H7 (cell line): ENCODE data around the gene PKMYT1. TPM values are rescaled to one million over a fixed set of nuclear protein-coding genes. Genes with fewer than 3 reads are reported as not detected.

Experiments
- DNase-seq: peaks from one replicate; pipeline ENCODE4 v3.0.0; 2012
- H3K27me3 ChIP-seq: 2 replicates; pipeline ENCODE4 v1.6.0; 2011; ENCODE audit warnings: mild to moderate bottlenecking, low read length; ENCODE audit not compliant: control insufficient read depth, insufficient read depth
- H3K36me3 ChIP-seq: replicated peaks from 2 replicates; pipeline ENCODE4 v1.5.1; 2011; ENCODE audit warnings: low read length; ENCODE audit not compliant: control insufficient read depth, insufficient read depth
- H3K4me3 ChIP-seq: 2 replicates; pipeline ENCODE4 v1.5.1; 2011; ENCODE audit warnings: low read depth, mild to moderate bottlenecking, control low read depth, low read length, moderate library complexity; ENCODE audit not compliant: insufficient read depth
- total RNA-seq: library from RNA; depleted of rRNA; stranded (reverse); fragments of >200 nt; shearing (Covaris generic); gene quantifications from 2 replicates; pipeline ENCODE4 v1.2.3, GENCODE V29; 2014

The PKMYT1 gene
- total RNA-seq, 1 experiment from 2014 or later, result 94.0 TPM

GRCh38 chr16:2992383-2993081, 12.3 kb upstream of the PKMYT1 start:
- H3K27me3 ChIP-seq, result no peaks in the 10 kb centered on the region; the same call in 1 of the 2 replicates
- no peak overlapping the region for H3K4me3 ChIP-seq
- no peak for DNase-seq
- no peaks in the 10 kb centered on the region for H3K36me3 ChIP-seq

GRCh38 chr16:2991566-2992261, 11.5 kb upstream of the PKMYT1 start:
- DNase-seq, result no peak
- H3K27me3 ChIP-seq, result no peaks in the 10 kb centered on the region; the same call in 1 of the 2 replicates

DNA sequence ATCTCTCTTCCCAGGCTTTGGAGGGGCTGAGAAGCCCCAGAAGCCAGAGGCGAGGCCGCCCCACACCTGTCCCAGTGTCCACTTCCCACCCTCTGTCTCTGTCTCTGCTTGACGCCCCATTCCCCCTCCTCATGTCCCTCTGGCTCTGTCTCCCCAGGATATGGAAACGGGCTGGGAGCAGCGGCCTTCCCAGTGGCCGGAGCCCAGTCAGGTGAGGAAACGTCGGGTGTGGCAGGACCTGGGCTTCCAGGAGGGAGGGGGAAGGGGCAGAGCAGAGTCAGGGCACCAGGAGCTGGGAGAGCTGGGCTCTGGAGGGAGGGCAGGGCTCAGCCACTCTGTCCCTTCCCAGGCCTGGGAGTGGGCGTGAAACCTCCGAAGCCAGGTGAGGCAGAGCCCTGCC, 10.6 kb upstream of the PKMYT1 start:
- H3K27me3 ChIP-seq, result no peaks in the 10 kb centered on the region; the same call in 1 of the 2 replicates
- H3K4me3 ChIP-seq, result no peak overlapping the region
- DNase-seq, result peak; percentile 76

More at GRCh38 chr16:2991566-2992261, 11.5 kb upstream of the PKMYT1 start:
- no peaks in the 10 kb centered on the region for H3K36me3 ChIP-seq
- no peak overlapping the region for H3K4me3 ChIP-seq

DNA sequence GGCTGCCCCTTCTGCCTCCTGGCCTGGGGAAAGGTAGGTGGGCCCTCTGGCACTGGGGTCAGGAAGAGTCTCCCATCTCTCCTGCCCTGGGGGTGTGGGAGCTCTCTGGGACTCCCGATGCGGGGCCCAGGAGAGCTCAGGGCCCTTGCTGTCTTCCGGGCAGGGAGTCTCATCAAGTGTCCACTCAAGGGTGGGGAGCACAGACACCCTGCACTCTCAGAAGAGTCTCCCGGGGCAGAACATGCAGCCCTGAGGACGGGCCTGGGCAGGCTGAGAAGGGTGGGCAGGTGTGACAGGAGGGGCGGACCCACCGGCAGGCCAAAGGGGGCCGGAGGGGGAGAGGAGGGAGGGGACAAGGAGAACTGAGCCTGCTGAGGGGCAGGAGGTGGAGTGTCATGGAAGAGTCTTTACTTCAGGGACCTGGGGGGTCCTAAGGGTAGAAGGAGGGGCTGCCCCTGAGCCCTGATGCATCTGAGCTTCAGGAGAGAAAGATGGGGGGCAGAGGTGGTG, 8.4 kb upstream of the PKMYT1 start:
- peak; percentile 76 for DNase-seq

More for the DNA sequence above, 10.6 kb upstream of the PKMYT1 start:
- H3K36me3 ChIP-seq, result no peaks in the 10 kb centered on the region

GRCh38 chr16:2987833-2988232, 7.6 kb upstream of the PKMYT1 start:
- Histone ChIP-seq H3K36me3 (no peaks in the 10 kb centered on the region), H3K4me3 (no peak overlapping the region), H3K27me3 (no peaks in the 10 kb centered on the region; the same call in 1 of the 2 replicates)
- DNase-seq, result no peak

More for the DNA sequence above, 8.4 kb upstream of the PKMYT1 start:
- H3K4me3 ChIP-seq, result no peak overlapping the region
- H3K27me3 ChIP-seq, result no peaks in the 10 kb centered on the region; the same call in 1 of the 2 replicates
- no peaks in the 10 kb centered on the region for H3K36me3 ChIP-seq

DNA sequence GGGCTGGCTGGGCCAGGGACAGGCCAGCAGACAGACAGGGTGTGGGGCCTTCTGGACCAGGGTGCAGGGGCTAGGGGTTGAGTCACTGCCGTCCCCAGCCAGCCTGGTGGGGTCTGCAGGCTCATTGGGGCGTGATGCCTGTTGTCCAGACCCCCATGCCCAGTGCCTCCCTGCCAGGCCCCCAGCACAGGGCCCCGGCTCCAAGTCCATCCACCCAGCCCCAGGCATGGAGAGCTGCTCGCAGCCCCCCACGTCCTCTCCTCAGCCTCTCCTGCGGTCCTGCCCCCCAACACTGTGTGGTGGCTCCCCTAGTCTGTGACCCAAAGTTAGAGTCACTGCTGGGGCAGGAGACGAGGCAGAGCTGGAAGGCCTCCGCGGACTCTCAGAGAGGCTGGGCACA, 7.0 kb upstream of the PKMYT1 start:
- H3K27me3 ChIP-seq, result no peaks in the 10 kb centered on the region; the same call in 1 of the 2 replicates
- DNase-seq, result no peak
- no peak overlapping the region for H3K4me3 ChIP-seq
- no peaks in the 10 kb centered on the region for H3K36me3 ChIP-seq

- Histone ChIP-seq H3K4me3 (no peak overlapping the region), H3K27me3 (no peaks in the 10 kb centered on the region; the same call in 1 of the 2 replicates), H3K36me3 (no peaks in the 10 kb centered on the region)
- DNase-seq, result no peak
Observed at GRCh38 chr16:2986623-2987188, 6.5 kb upstream of the PKMYT1 start.

GRCh38 chr16:2985893-2986355, 5.7 kb upstream of the PKMYT1 start:
- H3K4me3 ChIP-seq, result no peak overlapping the region
- no peaks in the 10 kb centered on the region; the same call in 1 of the 2 replicates for H3K27me3 ChIP-seq
- H3K36me3 ChIP-seq, result no peaks in the 10 kb centered on the region
- DNase-seq, result no peak

GRCh38 chr16:2985462-2985861, 5.2 kb upstream of the PKMYT1 start:
- Histone ChIP-seq H3K27me3 (no peaks in the 10 kb centered on the region; the same call in 1 of the 2 replicates), H3K36me3 (no peaks in the 10 kb centered on the region), H3K4me3 (no peak overlapping the region)
- no peak for DNase-seq

- H3K27me3 ChIP-seq, result no peaks in the 10 kb centered on the region
- DNase-seq, result peak; percentile 98
- no peak overlapping the region for H3K4me3 ChIP-seq
- H3K36me3 ChIP-seq, result peaks cover 1% of the 10 kb centered on the region; the same call in 1 of the 2 replicates
Observed at GRCh38 chr16:2983706-2984136, 3.5 kb upstream of the PKMYT1 start.

DNA sequence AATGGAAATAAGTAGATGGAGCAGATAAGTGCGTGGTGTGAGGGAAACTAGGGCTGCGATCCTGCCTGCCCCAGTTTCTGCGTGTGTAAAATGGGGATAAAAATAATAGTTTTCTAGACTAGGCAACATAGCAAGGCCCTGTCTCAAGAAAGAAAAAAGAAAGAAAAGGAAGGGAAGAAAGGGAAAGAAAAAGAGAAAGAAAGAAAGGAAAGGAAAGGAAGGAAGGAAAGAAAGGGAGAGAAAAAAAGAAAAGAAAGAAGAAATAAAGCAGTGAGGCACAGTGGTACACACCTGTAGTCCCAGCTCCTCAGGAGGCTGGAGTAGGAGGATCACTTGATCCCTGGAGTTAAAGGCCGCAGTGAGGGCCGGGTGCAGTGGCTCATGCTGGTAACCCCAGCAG, 2.2 kb upstream of the PKMYT1 start:
- Histone ChIP-seq H3K36me3 (peaks cover 6% of the 10 kb centered on the region), H3K4me3 (no peak overlapping the region), H3K27me3 (no peaks in the 10 kb centered on the region)
- DNase-seq, result no peak

DNA sequence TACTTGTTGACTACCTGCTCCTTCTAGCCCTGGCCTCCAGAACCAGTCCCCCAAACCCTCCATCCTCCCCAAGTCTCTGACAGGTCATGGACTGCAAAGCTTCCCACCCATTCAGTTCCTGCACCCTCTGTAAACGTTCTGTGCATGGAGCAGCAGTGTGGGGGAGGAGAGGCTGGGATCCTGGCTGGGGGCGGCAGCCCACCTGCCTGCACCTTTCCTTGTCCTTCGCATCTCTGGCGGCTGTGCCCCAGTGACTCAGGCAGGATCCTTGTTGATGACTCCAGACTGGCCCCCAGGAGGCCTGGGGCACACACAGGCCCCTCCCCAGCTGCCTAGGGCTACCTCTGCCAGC, 1.6 kb upstream of the PKMYT1 start:
- Histone ChIP-seq H3K27me3 (no peaks in the 10 kb centered on the region), H3K36me3 (peaks cover 9% of the 10 kb centered on the region), H3K4me3 (peak overlapping the region; percentile 4)
- DNase-seq, result peak; percentile 81

DNA sequence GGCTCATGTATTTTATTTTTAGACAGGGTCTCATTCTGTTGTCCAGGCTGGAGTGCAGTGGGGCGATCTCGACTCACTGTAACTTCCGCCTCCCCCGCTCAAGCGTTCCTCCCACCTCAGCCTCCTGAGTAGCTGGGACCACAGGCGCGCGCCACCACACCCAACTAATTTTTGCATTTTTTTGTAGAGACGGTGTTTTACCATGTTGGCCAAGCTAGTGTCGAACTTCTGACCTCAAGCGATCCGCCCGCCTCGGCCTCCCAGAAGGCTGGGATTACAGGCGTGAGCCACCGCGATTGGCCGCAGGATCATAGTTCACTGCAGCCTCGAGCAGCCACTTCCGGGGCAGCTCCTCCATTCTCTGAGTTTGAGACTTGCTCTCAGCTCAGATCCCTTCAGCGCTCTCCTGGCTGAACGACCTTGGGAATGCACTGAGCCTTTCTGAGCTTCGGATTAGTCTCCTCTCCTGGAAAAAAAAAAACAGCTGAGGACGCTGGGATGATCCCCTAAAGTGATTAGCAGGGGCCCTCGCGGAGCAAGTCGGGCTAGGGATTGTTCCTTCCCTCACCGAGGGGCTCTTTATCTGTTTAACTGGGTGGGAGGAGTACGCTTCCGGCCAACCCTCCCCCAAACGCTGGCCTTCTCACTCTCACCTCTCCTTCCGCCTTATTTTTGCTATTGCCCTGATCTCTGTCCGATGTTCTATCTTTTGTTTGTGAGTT, 1.1 kb upstream of the PKMYT1 start:
- H3K27me3 ChIP-seq, result no peaks in the 10 kb centered on the region
- DNase-seq, result peak; percentile 86
- H3K36me3 ChIP-seq, result peaks cover 12% of the 10 kb centered on the region
- H3K4me3 ChIP-seq, result peak overlapping the region; percentile 94

DNA sequence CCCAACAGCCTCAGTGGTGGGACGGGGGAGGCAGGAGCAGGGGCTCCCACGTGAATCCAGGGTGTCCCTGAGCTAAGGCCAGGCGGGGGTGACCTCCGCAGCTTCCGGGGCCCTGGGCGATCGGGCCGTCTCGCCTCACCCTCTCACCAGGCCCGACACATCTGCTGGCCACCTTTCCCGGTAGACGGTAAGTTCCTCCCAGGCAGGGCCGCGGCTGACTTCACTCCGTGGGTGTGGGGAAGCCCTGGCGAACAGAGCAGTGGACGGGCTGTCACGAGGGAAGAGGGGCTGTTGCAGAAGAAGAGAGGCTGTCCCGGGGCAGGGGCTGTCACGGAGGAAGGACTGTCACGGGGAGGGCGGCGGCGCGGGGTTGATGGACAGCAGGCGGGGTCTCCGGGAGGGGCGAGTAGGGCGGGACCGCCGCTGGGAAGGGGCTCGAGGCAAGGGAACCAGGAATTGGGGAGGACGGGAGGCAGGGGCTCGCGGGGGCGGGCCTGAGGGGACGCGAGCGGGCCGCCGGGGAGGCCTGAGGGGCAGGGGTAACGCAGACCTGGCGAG, 498 bp downstream of the PKMYT1 start:
- DNase-seq, result peak; percentile 95
- Histone ChIP-seq H3K4me3 (peak overlapping the region; percentile 94), H3K36me3 (peaks cover 19% of the 10 kb centered on the region), H3K27me3 (no peaks in the 10 kb centered on the region)
